ENCODE results near the gene SLC38A11. TPM values are rescaled to one million over a fixed set of nuclear protein-coding genes. Genes with fewer than 3 reads are reported as not detected.

The SLC38A11 gene
- total RNA-seq, 1 donor from 2014 or later: not detected

GRCh38 chr2:164969909-164970690, 14.8 kb upstream of the SLC38A11 start:
- no peak for DNase-seq

GRCh38 chr2:164967781-164968228, 12.5 kb upstream of the SLC38A11 start:
- no peak for DNase-seq

GRCh38 chr2:164967361-164967760, 12.0 kb upstream of the SLC38A11 start:
- DNase-seq: no peak

GRCh38 chr2:164964700-164965099, 9.4 kb upstream of the SLC38A11 start:
- DNase-seq: no peak

- no peak for DNase-seq
Observed at GRCh38 chr2:164960159-164960558, 4.8 kb upstream of the SLC38A11 start.

GRCh38 chr2:164954186-164954585, 1.1 kb downstream of the SLC38A11 start:
- no peak for DNase-seq

GRCh38 chr2:164953279-164953678, 2.0 kb downstream of the SLC38A11 start:
- DNase-seq: no peak

GRCh38 chr2:164952057-164952702, 3.1 kb downstream of the SLC38A11 start:
- DNase-seq: no peak

GRCh38 chr2:164948540-164948939, 6.8 kb downstream of the SLC38A11 start:
- no peak for DNase-seq

- DNase-seq: no peak
Observed at GRCh38 chr2:164947281-164947680, 8.0 kb downstream of the SLC38A11 start.

- no peak for DNase-seq
Observed at GRCh38 chr2:164943289-164943688, 12.0 kb downstream of the SLC38A11 start.

GRCh38 chr2:164937864-164938401, 17.4 kb downstream of the SLC38A11 start:
- no peak for DNase-seq

GRCh38 chr2:164935118-164936101, 19.9 kb downstream of the SLC38A11 start:
- no peak for DNase-seq

- no peak for DNase-seq
Observed at GRCh38 chr2:164934401-164935117, 20.8 kb downstream of the SLC38A11 start.

- no peak for DNase-seq
Observed at GRCh38 chr2:164933671-164934189, 21.6 kb downstream of the SLC38A11 start.

- DNase-seq: no peak
Observed at GRCh38 chr2:164932377-164932776, 22.9 kb downstream of the SLC38A11 start.

- DNase-seq: no peak
Observed at GRCh38 chr2:164928101-164928673, 27.1 kb downstream of the SLC38A11 start.

- no peak for DNase-seq
Observed at GRCh38 chr2:164922134-164922533, 33.2 kb downstream of the SLC38A11 start.

GRCh38 chr2:164920430-164920829, 34.9 kb downstream of the SLC38A11 start:
- DNase-seq: no peak

GRCh38 chr2:164917296-164917903, 37.9 kb downstream of the SLC38A11 start:
- peak; percentile 72 for DNase-seq

Data from tongue (tissue), 2 donors.